ENCODE data around the gene NFIA.

The NFIA gene

DNA sequence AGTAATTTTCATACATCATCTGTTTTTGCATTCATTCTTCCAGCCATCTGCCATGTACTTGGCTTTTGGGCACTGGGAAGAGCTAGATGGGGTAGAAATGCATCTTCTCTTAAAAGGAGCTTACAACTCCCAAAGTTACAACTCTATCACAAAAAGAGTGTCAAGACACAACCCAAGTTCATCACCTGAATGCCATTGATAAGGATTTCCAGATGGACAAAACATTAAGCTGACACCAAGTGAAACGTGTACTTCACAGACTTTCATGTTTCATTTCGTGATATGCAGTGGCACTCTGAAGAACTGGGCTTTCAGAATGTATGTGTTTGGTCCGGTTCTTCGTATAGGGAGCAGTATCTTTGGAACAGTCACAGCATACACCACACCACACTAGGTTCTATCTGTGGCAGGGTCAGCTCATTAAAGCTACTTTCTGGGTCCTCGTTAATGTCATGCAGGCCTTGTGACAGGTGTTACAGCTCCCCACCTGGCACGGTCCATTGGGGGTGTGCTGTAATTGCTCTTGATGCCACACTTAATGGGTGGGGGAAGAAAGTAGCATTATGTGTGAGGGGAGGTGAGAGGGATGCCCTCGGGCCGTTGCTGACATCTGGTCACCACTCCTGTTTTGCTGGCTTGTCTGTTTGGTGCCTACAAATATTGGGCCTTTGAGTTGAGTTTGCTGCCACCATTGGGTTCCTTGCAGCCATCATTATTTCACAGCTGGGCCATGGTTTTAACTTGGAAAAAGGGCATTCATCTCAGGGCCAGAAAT lies 164.9 kb downstream of the NFIA start:
- DNase-seq (ENCODE audit: low read depth), result no peak

DNA sequence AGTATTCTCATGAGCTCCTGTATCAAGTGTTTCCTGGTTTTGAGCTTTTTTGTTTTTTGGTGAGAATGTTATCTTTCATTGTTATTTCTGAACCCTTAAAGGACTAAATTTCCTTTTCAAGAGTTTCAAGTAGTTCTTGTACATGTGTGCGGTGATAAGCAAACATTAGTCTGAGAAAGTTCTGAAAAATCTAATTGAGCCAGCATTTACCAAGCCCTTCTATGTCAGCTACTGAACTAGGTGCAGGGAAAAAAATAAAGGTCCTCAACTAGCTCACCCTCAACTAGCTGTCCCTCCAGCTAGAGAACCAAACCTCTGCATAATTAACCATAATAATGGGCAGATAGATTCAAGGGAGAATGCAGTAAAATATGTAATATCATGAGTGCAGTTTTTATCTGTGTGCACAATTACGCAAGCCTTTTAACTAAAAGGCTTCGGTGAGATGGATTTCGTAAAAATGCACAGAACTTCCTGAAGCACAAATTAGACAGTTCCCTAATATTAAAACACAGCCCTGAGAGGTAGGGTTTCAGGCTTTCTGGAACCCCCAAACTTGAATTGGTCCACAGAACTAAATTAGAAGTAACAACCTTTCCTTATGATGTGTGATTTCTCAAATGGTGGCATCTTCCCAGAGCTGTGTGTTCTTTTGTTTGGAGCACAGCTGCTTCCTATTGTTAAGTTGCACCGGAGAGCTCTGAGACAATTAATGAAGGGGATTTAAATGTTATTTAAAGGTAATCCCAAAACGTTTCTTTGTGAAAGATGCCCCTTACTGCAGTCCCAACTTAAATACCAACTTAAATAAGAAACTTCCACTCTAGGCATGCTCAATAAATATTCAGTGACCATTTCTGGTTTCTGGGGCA lies 165.8 kb downstream of the NFIA start:
- no peak for DNase-seq (ENCODE audit: low read depth)

DNA sequence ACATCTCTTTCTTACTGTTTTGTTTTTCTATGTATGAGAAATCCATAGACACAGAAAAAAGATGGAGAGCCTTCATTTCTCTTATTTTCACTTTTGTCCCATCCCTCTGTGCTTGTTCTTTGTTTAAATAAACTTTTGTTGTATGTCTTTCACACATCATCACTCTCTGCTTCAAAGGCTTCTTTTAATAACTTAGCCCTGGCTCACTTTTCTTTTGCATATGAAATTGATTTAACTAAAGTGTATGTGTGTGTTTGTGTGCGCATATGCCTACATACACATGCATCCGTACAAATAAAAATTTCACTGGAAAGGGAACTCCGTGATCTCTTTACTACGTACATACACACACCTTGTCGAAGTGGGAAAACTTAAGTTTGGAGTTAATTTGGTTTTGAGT lies 168.6 kb downstream of the NFIA start:
- no peak for DNase-seq (ENCODE audit: low read depth)

DNA sequence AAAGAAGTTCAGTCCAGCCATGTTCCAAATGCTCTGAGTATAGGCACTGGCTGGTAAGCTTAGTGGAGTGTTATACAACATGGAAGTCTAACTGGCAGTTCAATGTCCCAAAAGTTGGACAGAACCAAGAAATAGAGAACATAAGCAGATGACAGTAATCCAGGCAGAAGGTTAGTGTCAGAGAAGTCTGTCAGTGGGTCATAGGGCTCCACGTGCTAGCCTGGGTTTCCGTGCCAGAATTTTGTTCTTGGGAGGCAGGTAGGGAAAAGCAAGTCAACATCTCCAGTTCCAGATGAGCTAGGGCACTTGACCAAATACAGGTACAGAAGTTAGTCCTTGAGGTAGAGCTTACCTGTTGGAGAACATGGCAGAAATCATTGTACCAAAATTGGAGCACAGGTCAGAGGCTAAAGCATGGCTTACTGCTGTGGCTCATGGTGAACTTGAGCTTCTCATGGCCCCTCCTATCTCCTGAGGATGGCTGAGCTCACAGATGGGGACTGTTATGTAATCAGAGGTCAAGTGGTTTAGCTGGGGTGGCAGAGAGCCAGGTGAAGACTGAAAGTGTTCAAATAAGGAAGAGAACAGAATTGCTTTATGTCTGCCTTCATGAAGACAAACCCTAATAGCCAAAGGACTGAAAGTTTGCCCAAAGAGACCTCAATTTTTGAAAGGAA lies 170.8 kb downstream of the NFIA start:
- DNase-seq (ENCODE audit: low read depth), result peak; percentile 13

DNA sequence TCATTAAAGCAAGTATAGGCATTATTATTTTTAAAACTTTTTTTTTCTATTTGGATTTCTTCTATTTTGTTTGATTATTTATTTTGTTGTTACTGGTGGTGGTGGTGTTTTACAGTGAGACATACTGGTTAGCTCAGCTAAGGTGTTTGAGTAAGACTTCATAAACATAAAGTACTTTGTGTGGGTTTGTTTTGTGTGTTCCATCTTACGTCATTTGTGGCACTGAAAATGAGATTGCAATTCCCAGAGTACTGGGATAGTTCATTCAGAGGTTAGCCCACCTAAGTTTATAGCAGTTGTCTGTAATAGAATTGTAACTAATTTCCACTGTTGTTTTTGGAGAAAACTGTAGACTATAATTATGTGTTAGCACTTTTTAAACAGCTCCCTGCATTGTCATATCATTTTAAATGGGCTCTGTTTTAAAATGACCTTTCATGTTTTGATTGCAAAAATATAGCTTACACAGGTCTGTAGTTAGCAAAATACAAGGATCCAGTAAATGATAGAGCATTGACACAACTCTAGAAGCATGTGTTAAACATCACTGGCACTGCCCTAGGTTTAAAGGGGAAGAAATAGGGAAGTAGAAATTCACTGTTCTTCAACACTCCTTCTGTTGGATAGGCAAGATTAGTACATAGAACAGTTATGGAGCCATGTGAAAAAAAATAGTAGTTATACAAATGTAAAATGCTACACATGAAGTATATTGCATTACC lies 171.7 kb downstream of the NFIA start:
- DNase-seq (ENCODE audit: low read depth), result no peak

DNA sequence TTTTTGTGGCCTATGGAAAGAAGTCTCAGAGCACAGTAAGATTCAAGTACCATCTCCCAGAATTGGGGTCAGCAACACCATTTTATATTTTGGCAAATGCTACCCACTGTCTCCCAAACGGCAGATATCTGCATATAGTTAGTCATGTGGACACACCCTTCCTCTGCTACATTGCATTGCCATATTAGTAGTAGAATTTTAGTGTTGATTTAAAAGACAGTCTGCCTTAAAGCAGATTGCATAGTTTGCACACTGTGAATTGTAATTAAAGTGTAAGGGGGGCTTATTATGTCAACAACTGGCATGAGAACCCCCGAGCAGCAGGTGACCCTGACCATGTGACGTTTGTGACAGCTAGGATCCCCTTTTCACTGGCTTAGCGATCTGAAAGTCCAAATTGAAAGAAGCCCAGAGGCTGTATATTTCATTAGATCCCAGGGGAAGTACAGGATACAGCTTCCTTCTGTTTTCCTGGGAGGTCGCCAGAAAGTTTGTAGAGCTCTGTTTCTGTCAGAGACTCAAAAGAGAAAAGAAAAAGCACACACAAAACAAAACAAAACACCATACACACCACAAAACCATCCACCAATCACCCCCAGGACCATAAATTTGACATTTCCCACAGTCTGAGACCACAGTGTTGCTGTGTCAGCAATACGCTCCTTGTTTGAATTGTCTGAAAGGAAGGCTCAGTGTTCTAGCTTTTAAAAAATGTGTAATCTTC lies 172.4 kb downstream of the NFIA start:
- DNase-seq (ENCODE audit: low read depth), result peak; percentile 15

DNA sequence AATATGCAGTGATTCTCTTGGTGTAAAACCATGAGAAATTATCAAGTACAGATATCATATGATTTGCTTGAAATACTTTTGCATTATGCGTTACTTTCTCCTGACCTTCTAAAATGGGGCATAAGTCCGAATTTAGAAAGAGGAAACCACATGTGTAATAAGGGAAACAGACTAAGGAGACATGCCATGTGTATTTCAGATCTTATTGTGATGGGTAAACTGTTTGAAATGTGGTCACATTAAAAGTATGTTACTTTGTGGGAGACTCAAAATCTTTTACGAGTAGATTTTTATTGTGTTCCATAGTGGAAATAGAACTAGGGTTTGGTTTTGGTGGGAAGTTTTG lies 173.0 kb downstream of the NFIA start:
- no peak for DNase-seq (ENCODE audit: low read depth)

DNA sequence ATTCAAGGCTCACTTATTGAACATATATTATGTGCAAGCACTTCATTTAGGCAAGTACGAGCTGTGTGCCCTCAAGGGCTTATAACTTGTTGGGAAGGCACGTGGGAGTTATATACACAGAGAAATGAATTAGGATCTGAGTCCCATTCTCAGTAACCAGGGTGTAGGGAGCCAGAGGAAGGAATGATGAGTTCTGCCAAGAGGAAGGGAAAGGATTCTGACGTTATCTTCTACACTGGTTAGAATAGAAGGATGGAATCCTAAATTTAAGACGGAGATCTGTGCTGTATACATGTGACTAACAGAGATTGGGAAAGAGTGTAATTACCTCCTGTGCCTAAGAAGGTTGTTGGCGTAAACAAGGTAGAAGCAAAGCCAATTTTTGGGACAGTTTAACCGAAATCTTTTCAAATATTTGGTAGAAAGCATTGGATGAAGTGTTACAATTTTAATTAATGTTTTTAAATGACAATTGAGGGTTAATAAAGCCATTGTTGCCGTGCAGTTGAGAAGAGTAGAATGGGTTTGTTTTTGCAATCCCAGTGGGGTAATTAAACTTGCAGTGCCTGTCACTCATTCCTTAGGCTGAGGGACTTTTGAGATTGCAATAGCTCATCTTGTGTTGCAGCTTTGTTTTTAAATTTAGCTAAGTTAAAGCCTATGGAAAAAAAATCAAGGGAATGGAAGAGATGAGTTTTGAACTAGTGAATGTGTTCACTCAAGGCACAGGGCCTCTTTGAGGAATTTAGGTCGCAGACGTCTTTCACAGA lies 177.2 kb downstream of the NFIA start:
- DNase-seq (ENCODE audit: low read depth), result no peak

DNA sequence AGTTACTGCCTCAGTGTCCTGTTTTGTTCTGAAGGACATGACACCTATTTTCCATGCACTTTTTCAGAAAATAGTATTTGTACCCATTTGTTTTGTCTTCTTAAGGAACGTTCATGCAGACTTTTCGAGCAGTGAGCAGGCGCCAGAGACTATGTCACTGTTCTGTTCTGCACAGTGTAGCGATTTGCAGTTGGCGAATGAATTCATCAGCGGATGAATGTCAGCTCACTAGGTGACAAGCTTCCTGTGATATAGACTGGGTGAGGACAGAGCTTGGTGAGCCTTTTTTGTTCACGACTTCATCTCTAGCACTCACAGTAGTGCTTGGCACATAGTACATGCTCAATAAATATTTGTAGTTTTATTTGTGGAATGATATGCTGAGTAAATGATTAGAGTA lies 177.8 kb downstream of the NFIA start:
- no peak for DNase-seq (ENCODE audit: low read depth)

DNA sequence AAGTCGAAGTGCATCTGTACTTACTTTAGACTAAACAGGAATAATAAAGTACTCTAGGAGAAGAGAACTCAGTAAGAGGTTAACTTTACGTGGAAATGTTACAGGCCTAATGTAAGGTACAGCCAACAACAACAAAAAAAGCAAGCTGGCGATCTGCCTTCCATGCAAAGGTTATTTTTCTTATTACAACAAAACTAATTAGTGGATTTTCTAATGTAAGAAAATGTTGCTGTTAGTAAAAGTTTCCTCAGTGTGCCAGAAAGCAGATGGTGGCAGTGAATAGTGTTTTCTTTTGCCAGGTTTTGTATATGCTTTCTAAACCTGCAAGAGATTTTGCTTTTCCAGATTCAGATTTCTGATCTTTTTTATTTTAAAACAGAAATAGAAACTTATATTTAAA lies 179.2 kb downstream of the NFIA start:
- no peak for DNase-seq (ENCODE audit: low read depth)

DNA sequence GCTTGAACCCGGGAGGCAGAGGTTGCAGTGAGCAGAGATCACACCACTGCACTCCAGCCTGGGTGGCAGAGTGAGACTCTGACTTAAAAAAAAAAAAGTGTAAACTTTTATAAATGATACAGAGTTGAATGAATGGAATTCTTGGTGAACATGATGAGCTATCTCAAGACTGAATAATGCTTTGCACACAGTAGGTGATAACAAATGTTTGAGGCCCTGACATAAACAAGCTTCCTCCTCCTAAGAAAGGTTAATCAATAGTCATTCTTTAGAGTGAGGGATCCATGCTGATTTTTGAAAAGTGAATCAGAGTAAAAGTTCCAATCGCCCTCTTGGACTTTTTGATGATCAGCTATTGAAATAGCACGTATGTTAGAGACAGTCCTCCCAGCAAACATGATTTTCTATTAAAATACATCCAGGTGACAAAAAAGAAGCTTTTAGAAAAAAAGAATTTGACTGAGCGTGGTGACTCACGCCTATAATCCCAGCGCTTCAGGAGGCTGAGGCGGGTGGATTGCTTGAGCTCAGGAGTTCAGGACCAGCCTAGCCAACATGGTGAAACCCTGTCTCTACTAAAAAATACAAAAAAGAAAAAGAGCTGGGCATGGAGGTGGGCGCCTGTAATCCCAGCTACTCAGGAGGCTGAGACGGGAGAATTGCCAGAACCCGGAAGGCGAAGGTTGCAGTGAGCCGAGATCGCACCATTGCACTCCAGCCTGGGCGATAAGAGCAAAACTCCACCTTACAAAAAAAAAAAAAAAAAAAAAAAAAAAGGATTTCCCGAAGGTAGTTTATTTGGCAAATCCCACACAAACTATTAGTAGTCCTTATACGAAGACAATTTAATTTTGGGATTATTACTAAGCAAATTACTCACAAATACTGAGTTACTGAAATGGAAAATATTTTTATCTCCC lies 181.8 kb downstream of the NFIA start:
- no peak for DNase-seq (ENCODE audit: low read depth)

DNA sequence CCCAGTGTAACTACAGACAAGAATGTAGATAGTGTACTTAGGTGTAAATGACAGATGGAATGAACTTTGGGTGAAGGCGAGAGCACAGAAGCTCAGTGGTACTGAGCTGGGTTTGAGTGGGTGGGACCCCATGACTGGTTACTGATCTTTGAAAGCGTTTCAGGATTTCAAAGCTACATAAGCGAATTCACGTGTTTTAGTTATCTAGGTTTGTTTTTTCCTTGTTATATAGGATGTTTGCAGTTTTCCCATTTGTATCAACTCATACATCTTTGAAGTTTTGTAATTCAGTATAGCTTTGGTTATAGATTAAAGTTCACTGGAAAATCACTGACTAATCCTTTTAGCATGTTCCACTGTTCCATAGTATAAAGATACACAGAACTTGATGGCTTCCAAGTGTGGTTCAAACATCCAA lies 182.5 kb downstream of the NFIA start:
- no peak for DNase-seq (ENCODE audit: low read depth)

DNA sequence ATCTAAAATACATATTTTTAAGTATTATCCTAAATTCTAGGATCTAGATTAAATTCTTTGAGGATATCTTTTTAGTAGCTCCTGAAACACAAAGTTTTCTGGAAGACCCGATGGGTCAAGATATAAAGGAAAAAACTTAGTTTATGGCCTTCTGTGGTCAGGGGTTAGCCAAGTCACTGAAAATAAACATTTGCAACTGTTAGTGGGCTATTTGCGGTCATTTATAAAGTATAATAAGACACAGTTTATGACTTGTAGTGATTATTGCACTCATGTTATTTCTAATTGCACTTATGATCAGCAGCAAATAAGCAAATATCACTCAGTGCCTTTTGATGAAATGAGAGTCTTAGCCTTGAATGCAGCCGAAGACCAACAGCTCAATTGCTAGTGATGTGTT lies 183.3 kb downstream of the NFIA start:
- no peak for DNase-seq (ENCODE audit: low read depth)

DNA sequence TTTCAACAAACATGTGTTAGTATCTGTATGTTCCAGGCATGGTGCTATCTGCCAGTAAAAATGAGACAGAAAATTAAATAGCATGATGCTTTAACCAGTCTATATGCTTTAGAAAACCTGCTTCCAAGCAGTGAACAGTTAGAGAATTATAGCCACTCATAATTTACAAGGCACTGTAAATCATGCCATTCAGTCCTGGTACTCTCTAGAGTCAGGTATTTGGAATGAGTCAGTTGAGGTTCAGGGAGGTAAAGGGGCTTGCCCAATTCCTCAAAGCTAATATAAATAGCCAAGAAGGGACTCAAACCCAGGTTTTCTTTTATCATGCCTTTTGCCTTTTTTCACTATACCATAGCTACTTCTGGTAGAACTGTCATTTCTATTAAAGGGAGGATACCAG lies 184.4 kb downstream of the NFIA start:
- no peak for DNase-seq (ENCODE audit: low read depth)

DNA sequence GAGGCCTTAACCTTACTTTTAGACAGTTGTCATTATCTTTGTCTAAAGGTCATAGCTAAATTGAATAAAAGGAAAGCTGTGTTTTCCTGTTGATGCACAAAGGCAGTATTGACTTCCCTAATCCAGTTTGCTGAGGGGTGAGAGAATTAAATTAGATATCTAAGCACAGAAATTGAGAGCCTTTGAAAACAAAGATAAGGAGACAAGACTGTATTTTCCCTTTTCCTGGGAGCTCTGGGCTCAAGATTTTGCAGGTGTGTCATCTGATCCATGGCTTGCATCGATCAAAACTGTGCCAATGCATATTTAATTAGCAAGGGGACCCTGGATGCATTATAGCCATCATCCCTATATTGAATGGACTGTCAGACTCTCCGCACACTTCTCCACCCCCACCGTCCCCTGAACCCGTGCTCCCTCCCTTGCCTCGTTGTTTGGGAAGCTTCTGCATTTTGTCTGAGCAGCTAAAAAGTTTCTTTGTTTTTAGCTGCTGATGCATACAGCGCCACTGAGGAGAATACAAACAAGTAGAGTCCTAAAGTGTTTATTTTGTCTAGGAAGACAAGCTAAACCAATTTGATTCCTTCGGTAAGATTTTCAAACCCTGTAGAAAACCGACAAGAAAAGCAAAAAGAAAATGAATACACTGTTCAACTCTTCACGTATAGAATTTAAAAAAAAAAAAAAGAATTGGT lies 186.3 kb downstream of the NFIA start:
- no peak for DNase-seq (ENCODE audit: low read depth)

DNA sequence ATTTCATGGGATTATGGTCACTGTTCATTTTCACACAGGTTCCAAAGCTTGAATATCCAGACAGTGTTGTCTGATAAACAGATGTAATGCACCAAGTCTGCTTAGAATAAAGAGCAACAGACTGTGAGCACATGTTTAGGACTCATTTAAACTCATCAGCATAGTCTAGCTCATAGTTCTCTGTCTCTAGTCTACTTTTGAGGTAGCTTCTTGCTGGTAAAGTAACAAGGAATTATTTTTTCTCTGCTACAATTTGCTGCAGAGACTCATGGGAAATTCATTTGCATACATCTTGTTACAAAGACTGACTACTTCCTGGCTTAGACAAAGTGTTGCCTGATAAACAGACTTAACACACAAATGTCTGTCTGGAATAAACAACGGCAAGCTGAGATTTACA lies 187.2 kb downstream of the NFIA start:
- DNase-seq (ENCODE audit: low read depth), result no peak

DNA sequence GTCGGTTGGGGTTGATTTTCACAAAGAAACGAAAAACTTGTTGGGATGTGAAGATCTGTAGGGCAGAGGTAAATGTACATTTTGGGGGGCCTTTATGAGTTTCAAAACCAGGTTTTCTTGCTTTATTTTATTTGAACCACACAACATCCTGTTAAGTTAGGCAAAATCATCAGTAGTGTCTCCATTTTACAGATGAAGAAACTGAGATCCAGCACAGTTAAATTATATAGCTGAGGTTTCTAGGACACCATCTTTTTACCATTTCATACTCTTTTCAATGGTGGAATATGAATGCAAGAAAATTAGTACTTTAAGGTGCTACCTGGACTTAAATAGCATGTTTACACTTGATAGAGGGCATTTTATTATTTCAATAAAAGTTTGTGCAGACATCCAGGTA lies 187.7 kb downstream of the NFIA start:
- no peak for DNase-seq (ENCODE audit: low read depth)

DNA sequence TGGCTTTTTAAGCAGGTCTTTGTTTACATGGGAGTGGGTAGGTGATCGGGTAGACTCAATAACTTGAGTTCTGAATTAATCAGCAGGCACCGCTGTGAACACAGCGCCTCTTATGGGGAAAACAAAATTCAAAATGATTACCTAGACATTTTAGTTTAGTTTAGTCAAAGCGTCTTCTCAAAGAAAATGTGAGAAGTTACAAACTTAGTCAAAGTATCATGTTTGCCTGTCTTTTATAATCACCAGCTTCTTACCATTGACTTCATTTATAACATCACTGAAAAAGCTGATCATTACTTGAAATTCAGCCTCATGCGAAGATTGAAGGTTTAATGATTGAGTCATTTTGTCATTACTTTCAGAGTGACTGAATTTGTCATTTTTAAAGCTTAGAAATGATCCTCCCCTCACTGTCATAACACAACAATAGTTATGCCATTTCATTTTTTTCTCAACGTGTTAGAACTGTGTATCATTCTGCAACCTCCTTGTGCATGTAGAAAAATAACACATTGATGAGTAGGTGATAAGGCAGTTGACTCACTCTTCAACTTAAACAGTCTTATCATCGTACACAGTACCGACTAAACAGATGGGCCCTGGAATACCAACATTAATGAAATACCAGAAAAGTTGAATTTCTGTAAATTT lies 188.5 kb downstream of the NFIA start:
- DNase-seq (ENCODE audit: low read depth), result no peak

DNA sequence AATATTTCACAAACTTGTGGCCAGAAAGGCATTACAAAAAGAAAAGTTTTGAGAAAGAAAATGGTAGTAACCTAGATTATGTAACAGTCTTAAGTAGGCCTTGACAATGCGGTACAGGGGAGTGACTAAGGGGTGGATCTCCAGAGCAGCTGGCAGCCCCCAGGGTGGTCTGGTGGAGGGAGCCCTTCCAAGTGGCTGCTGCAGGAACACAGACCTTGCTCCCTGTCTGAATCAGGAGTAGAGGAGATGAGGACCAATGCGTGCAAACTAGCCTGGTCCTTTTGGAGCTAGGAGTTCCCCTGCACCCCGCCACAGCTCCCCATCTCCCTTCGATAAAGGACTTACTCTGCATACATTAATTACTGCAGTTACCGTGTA lies 189.0 kb downstream of the NFIA start:
- DNase-seq (ENCODE audit: low read depth), result no peak

All from GM04503 (cell line).